HEK293 (cell line): Measurements from ENCODE around the gene ZNF335.

Source experiments
- CTCF ChIA-PET: fragments of 350-600 bp; formaldehyde crosslinking; extraction: SDS; loops from one replicate; lab custom pipeline; 2021; ENCODE audit warnings: antibody characterized with exemption; lab: Yijun Ruan, JAX
- POLR2A ChIA-PET: fragments of 300-600 bp; formaldehyde crosslinking; extraction: SDS; loops from one replicate; lab custom pipeline; 2020; ENCODE audit warnings: antibody characterized with exemption, inconsistent platforms; lab: Yijun Ruan, JAX
- H3K27ac ChIP-seq: fragments of 200-500 bp; sonication (Bioruptor generic); 2 replicates; pipeline ENCODE4 v1.5.1; 2014; ENCODE audit warnings: low read depth, low read length, control low read depth, inconsistent platforms; ENCODE audit errors: extremely low read depth
- H3K36me3 ChIP-seq, 2 experiments: fragments of 200-500 bp in 1 of 2; sonication (Bioruptor generic) in 1 of 2; 1 replicate in 1 of 2; 2 replicates in 1 of 2; pipeline ENCODE4 v1.5.1; 2014 to 2017; ENCODE audit warnings: inconsistent platforms in 2 of 2, low read length in 2 of 2; ENCODE audit not compliant: control insufficient read depth in 2 of 2, insufficient read depth in 1 of 2
- H3K4me1 ChIP-seq: fragments of 200-500 bp; sonication (Bioruptor generic); 2 replicates; pipeline ENCODE4 v1.5.1; 2014; ENCODE audit warnings: mild to moderate bottlenecking, low read length, inconsistent platforms; ENCODE audit not compliant: control insufficient read depth, insufficient read depth
- H3K4me3 ChIP-seq: 2 replicates; pipeline ENCODE4 v1.5.1; 2011; ENCODE audit warnings: low read depth, mild to moderate bottlenecking, control low read depth, low read length, moderate library complexity
- H3K9me3 ChIP-seq: fragments of 200-500 bp; sonication (Bioruptor generic); 2 replicates; pipeline ENCODE4 v1.5.1; 2014; ENCODE audit warnings: low read depth, low read length, inconsistent platforms; ENCODE audit not compliant: control insufficient read depth, insufficient read depth
- CTCF ChIP-seq: fragments of 450-650 bp; formaldehyde crosslinking; IDR thresholded peaks from 2 replicates; pipeline ENCODE4 v1.5.1; 2016; ENCODE audit warnings: missing biosample characterization, missing genetic modification characterization
- GLI4 ChIP-seq: fragments of 450-650 bp; formaldehyde crosslinking; IDR thresholded peaks from 2 replicates; pipeline ENCODE4 v1.5.1; 2016; ENCODE audit warnings: missing biosample characterization, missing genetic modification characterization
- IKZF3 ChIP-seq: fragments of 450-650 bp; IDR thresholded peaks from 2 replicates; pipeline ENCODE4 v1.5.0; 2018; ENCODE audit warnings: missing biosample characterization, mild to moderate bottlenecking, missing genetic modification characterization, moderate library complexity
- KLF16 ChIP-seq: fragments of 450-650 bp; formaldehyde crosslinking; IDR thresholded peaks from 2 replicates; pipeline ENCODE4 v1.5.1; 2017; ENCODE audit warnings: missing biosample characterization, missing genetic modification characterization
- PBX3 ChIP-seq: sonication (generic); formaldehyde crosslinking; IDR thresholded peaks from 2 replicates; pipeline ENCODE4 v1.8.1; 2022; ENCODE audit warnings: mild to moderate bottlenecking, moderate library complexity, missing genetic modification reagents
- PRDM1 ChIP-seq: fragments of 450-650 bp; formaldehyde crosslinking; IDR thresholded peaks from 2 replicates; pipeline ENCODE4; 2016; ENCODE audit warnings: missing biosample characterization, missing genetic modification characterization
- PRDM10 ChIP-seq: fragments of 450-650 bp; formaldehyde crosslinking; IDR thresholded peaks from 2 replicates; pipeline ENCODE4 v1.5.1; 2016; ENCODE audit warnings: missing biosample characterization, missing genetic modification characterization
- REPIN1 ChIP-seq: fragments of 450-650 bp; formaldehyde crosslinking; IDR thresholded peaks from 2 replicates; pipeline ENCODE4 v1.5.1; 2017; ENCODE audit warnings: missing biosample characterization, missing genetic modification characterization, low read depth
- SETDB1 ChIP-seq: IDR thresholded peaks from one replicate; pipeline ENCODE4 v1.6.1; 2017; ENCODE audit warnings: mild to moderate bottlenecking, low read length, moderate library complexity, mixed read lengths; ENCODE audit not compliant: insufficient read length
- ZBTB8A ChIP-seq: fragments of 450-650 bp; formaldehyde crosslinking; IDR thresholded peaks from 2 replicates; pipeline ENCODE4 v1.5.1; 2016; ENCODE audit warnings: missing biosample characterization, missing genetic modification characterization
- ZNF19 ChIP-seq: fragments of 450-650 bp; formaldehyde crosslinking; IDR thresholded peaks from 2 replicates; pipeline ENCODE4; 2016; ENCODE audit warnings: missing biosample characterization, missing genetic modification characterization, low read depth
- ZNF274 ChIP-seq, 2 experiments: fragments of 200-500 bp in 1 of 2; fragments of 450-650 bp in 1 of 2; sonication (Bioruptor generic) in 1 of 2; formaldehyde crosslinking in 1 of 2; IDR thresholded peaks; 2 replicates each; pipeline versions ENCODE4 v1.5.1 to v1.6.1; 2014 to 2016; ENCODE audit warnings: borderline replicate concordance in 1 of 2, inconsistent platforms in 1 of 2, low read length in 1 of 2, missing biosample characterization in 1 of 2, missing genetic modification characterization in 1 of 2
- ZNF292 ChIP-seq: fragments of 450-650 bp; formaldehyde crosslinking; IDR thresholded peaks from 2 replicates; pipeline ENCODE4 v1.5.1; 2016; ENCODE audit warnings: low read depth, missing biosample characterization, missing genetic modification characterization, borderline replicate concordance
- ZNF335 ChIP-seq: fragments of 450-650 bp; formaldehyde crosslinking; conservative IDR thresholded peaks from 2 replicates; pipeline ENCODE4 v1.5.1; 2016; ENCODE audit warnings: missing biosample characterization, missing genetic modification characterization
- ZNF596 ChIP-seq: fragments of 450-650 bp; IDR thresholded peaks from 2 replicates; pipeline ENCODE4 v1.5.0; 2018; ENCODE audit warnings: missing biosample characterization, mild to moderate bottlenecking, missing genetic modification characterization, moderate library complexity
- ZNF600 ChIP-seq: fragments of 450-650 bp; formaldehyde crosslinking; IDR thresholded peaks from 2 replicates; pipeline ENCODE4 v1.5.1; 2016; ENCODE audit warnings: missing biosample characterization, missing genetic modification characterization
- ZNF654 ChIP-seq: fragments of 450-650 bp; formaldehyde crosslinking; IDR thresholded peaks from 2 replicates; pipeline ENCODE4 v1.5.1; 2016; ENCODE audit warnings: low read depth, missing biosample characterization, missing genetic modification characterization
- ZNF76 ChIP-seq: fragments of 450-650 bp; formaldehyde crosslinking; IDR thresholded peaks from 2 replicates; pipeline ENCODE4; 2016; ENCODE audit warnings: low read depth, missing biosample characterization, missing genetic modification characterization, borderline replicate concordance
- ZNF777 ChIP-seq: fragments of 450-650 bp; formaldehyde crosslinking; IDR thresholded peaks from 2 replicates; pipeline ENCODE4 v1.5.1; 2017; ENCODE audit warnings: missing biosample characterization, missing genetic modification characterization, borderline replicate concordance

ZNF335 gene

GRCh38 chr20:45970646-45971424 is 1.2 kb downstream of the ZNF335 start:
- CTCF ChIA-PET = interaction anchor here (0.6 to 3.5 kb wide), 24 partner anchors 10 to 1155 kb away, joined by 3 to 26 read pairs (median 6); partner anchors contain the start of genes PCIF1 and ZSWIM1
- peak overlapping the region; percentile 90 for H3K4me3 ChIP-seq
- peaks cover 0 to 47% of the 10 kb centered on the region in 2 experiments; a peak in 2 of 3 replicates for H3K36me3 ChIP-seq
- H3K27ac ChIP-seq = peak overlapping the region; percentile 92
- H3K4me1 ChIP-seq = no peaks in the 10 kb centered on the region
- POLR2A ChIA-PET = interaction anchor here (0.7 to 1.9 kb wide), 9 partner anchors 10 to 611 kb away, joined by 3 to 7 read pairs (median 4); partner anchors contain the start of genes DNTTIP1, PCIF1, SNX21 and WFDC3
- H3K9me3 ChIP-seq = no peaks in the 10 kb centered on the region
- TF ChIP-seq PBX3 (CRISPR knock-in tag) (0 out of 2 replicates have a peak, but pooled peaks have one; percentile 32), CTCF (no peak), KLF16 (no peak), ZNF274 (IDR thresholded peaks at IDR 0.05; ENCODE audit: low read length) (no peak), ZNF274 (tag by site-specific recombination; IDR thresholded peaks at IDR 0.05; ENCODE audit: borderline replicate concordance) (no peak), SETDB1 (no peak), ZBTB8A (tag by site-specific recombination) (no peak), ZNF292 (tag by site-specific recombination) (no peak), ZNF596 (tag by site-specific recombination) (no peak)

- H3K36me3 ChIP-seq = peaks cover 0 to 56% of the 10 kb centered on the region in 2 experiments; a peak in 2 of 3 replicates
- TF ChIP-seq ZNF654 (tag by site-specific recombination) (peak; percentile 14; the same call in 1 of the 2 replicates), IKZF3 (peak; percentile 59), GLI4 (tag by site-specific recombination) (no peak), ZNF596 (tag by site-specific recombination) (no peak), CTCF (peak; percentile 49), ZNF335 (tag by site-specific recombination) (peak; percentile 25; the same call in 1 of the 2 replicates), ZNF600 (tag by site-specific recombination) (peak; percentile 20; the same call in 1 of the 2 replicates), PRDM10 (tag by site-specific recombination) (peak; percentile 61), REPIN1 (tag by site-specific recombination) (no peak), PRDM1 (tag by site-specific recombination) (no peak), ZNF777 (tag by site-specific recombination) (no peak), ZNF19 (tag by site-specific recombination) (no peak), ZNF76 (tag by site-specific recombination) (peak; percentile 52; the same call in 1 of the 2 replicates)
Observed at GRCh38 chr20:45969712-45970634, 2.0 kb downstream of the ZNF335 start.

More at GRCh38 chr20:45969712-45970634, 2.0 kb downstream of the ZNF335 start:
- Histone ChIP-seq H3K4me1 (no peaks in the 10 kb centered on the region), H3K27ac (0 out of 2 replicates have a peak overlapping the region, but pooled peaks have one; percentile 92), H3K9me3 (no peaks in the 10 kb centered on the region), H3K4me3 (no peak overlapping the region; the same call in 1 of the 2 replicates)
- ChIA-PET CTCF (interaction anchor here (0.5 to 3.5 kb wide), 39 partner anchors 10 to 500 kb away, joined by 3 to 26 read pairs (median 4); partner anchors contain the start of genes ACOT8, PCIF1, WFDC2 and ZSWIM1), POLR2A (interaction anchor here (0.7 to 1.9 kb wide), 11 partner anchors 9 to 610 kb away, joined by 3 to 7 read pairs (median 5); partner anchors contain the start of genes DNTTIP1, PCIF1 and WFDC3)
